ENCODE results near the gene C1QL2.

Gene C1QL2

GRCh38 chr2:119144806-119145205, 13.7 kb downstream of the C1QL2 start:
- no peak for DNase-seq (ENCODE audit: low read depth in 1 of 2, low spot score in 1 of 2)

- no peak for DNase-seq (ENCODE audit: low read depth in 1 of 2, low spot score in 1 of 2)
These were observed 15.7 kb downstream of the C1QL2 start for GRCh38 chr2:119142824-119143223.

GRCh38 chr2:119137502-119137901, 21.0 kb downstream of the C1QL2 start:
- no peak for DNase-seq (ENCODE audit: low read depth in 1 of 2, low spot score in 1 of 2)

- DNase-seq (ENCODE audit: low read depth in 1 of 2, low spot score in 1 of 2), result no peak
These were observed 21.7 kb downstream of the C1QL2 start for GRCh38 chr2:119136872-119137271.

- DNase-seq (ENCODE audit: low read depth in 1 of 2, low spot score in 1 of 2), result no peak
These were observed 22.5 kb downstream of the C1QL2 start for GRCh38 chr2:119136093-119136492.

- no peak for DNase-seq (ENCODE audit: low read depth in 1 of 2, low spot score in 1 of 2)
These were observed 23.8 kb downstream of the C1QL2 start for GRCh38 chr2:119134775-119135174.

- peak in 1 of 2 donors; percentile 4 for DNase-seq (ENCODE audit: low read depth in 1 of 2, low spot score in 1 of 2)
These were observed 31.9 kb downstream of the C1QL2 start for GRCh38 chr2:119126650-119127049.

GRCh38 chr2:119123389-119123788, 35.2 kb downstream of the C1QL2 start:
- no peak for DNase-seq (ENCODE audit: low read depth in 1 of 2, low spot score in 1 of 2)

GRCh38 chr2:119122663-119123062, 35.9 kb downstream of the C1QL2 start:
- DNase-seq (ENCODE audit: low read depth in 1 of 2, low spot score in 1 of 2), result no peak

GRCh38 chr2:119119999-119120756, 38.4 kb downstream of the C1QL2 start:
- no peak for DNase-seq (ENCODE audit: low read depth in 1 of 2, low spot score in 1 of 2)

GRCh38 chr2:119119076-119119785, 39.3 kb downstream of the C1QL2 start:
- DNase-seq (ENCODE audit: low read depth in 1 of 2, low spot score in 1 of 2), result no peak

- no peak for DNase-seq (ENCODE audit: low read depth in 1 of 2, low spot score in 1 of 2)
These were observed 40.4 kb downstream of the C1QL2 start for GRCh38 chr2:119117891-119118882.

GRCh38 chr2:119117408-119117807, 41.1 kb downstream of the C1QL2 start:
- DNase-seq (ENCODE audit: low read depth in 1 of 2, low spot score in 1 of 2), result no peak

- no peak for DNase-seq (ENCODE audit: low read depth in 1 of 2, low spot score in 1 of 2)
These were observed 41.9 kb downstream of the C1QL2 start for GRCh38 chr2:119116411-119117295.

- no peak for DNase-seq (ENCODE audit: low read depth in 1 of 2, low spot score in 1 of 2)
These were observed 44.3 kb downstream of the C1QL2 start for GRCh38 chr2:119114266-119114665.

- no peak for DNase-seq (ENCODE audit: low read depth in 1 of 2, low spot score in 1 of 2)
These were observed 45.1 kb downstream of the C1QL2 start for GRCh38 chr2:119113489-119113770.

- no peak for DNase-seq (ENCODE audit: low read depth in 1 of 2, low spot score in 1 of 2)
These were observed 45.6 kb downstream of the C1QL2 start for GRCh38 chr2:119112770-119113488.

GRCh38 chr2:119112230-119112629, 46.3 kb downstream of the C1QL2 start:
- no peak for DNase-seq (ENCODE audit: low read depth in 1 of 2, low spot score in 1 of 2)

GRCh38 chr2:119111115-119111975, 47.2 kb downstream of the C1QL2 start:
- no peak for DNase-seq (ENCODE audit: low read depth in 1 of 2, low spot score in 1 of 2)

All from activated CD4-positive, alpha-beta T cell treated with anti-CD3 and anti-CD28 coated beads, Interleukin-2, amount 50 U/mL, for 24 hours (primary cell).